Stimulated activated CD4-positive, alpha-beta T cell treated with anti-CD3 and anti-CD28 coated beads, Interleukin-1b, Interleukin-23, amount 100 ng/mL, for 48 hours (primary cell): ENCODE results near the gene MOCOS.

Experiments
- DNase-seq: peaks from one replicate; pipeline ENCODE4 v3.0.0-alpha.2; 2020

The MOCOS gene

GRCh38 chr18:36275561-36275960 is 88.3 kb downstream of the MOCOS start:
- no peak for DNase-seq

GRCh38 chr18:36279001-36279400 is 91.7 kb downstream of the MOCOS start:
- no peak for DNase-seq

DNA sequence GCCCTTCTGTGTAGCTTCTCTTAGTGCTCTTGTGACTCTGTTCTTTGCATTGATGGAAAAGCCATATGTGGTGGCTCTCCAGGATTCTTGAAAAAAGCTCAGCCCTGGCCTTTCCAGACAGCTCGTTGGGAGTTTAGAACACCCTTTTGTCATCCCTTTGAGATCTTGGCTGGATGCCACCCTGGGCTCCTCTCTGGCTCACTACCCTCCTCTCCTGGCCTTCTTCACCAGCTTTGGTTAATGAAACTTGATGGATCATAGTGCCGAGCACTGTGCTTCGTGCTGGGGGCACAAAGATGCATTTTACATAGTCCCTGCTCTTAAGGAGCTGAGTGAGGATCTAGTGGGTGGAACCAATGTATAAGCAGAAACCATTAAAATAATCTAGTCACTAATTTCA is 94.6 kb downstream of the MOCOS start:
- no peak for DNase-seq

GRCh38 chr18:36283448-36283847 is 96.2 kb downstream of the MOCOS start:
- no peak for DNase-seq

GRCh38 chr18:36284268-36284667 is 97.0 kb downstream of the MOCOS start:
- no peak for DNase-seq

DNA sequence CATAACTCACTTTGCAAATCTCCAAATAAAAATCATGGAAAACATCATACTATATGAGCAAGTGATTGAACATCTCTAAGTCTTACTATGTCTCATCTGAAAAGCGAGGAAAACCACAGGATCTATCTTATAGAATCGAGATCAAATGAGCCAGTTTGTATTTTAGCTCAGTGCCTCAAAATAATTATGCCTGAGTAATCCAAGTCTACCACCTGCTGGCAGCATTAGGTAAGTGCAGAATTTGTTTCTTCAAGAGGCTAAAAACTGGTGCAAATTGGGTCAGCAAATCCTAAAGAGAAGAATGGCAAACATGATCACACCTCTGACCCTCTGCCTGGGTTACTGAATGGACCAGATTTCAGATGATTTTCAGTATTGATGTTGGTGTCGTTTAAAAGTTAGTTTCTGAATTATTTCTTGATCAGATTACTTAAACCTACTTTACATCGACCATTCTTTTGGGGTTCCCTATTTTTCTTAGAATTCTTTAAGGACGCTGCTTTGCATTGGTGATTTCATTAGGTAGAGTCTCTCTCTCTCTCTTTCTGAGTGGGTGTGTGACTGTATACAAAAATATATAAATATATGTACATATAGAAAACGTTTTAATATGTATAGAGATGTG is 97.5 kb downstream of the MOCOS start:
- DNase-seq: peak; percentile 16

DNA sequence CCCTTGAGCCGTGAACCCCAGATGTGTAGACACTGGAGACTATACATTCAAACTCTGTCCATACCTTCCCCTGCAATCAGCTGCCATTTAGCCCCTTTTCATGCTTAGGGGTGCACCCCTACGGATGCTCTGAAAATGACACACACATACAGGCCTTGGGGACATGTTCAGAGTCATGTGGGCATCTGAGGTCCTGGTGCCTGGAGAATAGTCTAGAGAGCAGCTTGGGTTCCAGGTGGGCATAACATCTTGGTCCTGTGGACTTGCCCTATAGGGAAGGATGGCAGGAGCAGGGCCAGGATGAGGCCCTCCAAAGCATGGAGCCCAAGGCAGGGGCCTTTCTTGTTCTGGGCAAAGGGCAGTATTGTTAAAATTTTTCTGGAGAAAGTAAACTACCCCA is 100.4 kb downstream of the MOCOS start:
- no peak for DNase-seq

GRCh38 chr18:36288689-36289088 is 101.4 kb downstream of the MOCOS start:
- DNase-seq: no peak

GRCh38 chr18:36294031-36294430 is 106.7 kb downstream of the MOCOS start:
- DNase-seq: no peak

DNA sequence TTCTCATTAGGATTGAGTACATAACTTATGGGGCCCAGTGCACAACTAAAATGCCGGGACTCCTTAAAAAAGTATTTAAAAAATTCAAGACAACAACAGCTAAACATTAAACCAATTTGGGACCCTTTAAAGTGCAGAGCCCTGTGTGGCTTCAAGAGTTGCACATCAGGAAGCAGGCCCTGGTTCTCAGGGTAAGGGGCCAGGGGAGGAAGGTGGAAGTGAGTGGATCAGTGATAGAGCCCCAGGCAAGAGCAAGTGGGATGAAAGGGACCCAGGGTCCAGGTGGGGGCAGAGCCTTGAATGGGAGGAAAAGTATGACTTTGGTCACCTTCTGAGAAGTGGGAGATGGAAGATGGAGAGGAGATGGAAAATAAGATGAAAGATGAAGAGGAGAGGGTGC is 107.9 kb downstream of the MOCOS start:
- no peak for DNase-seq

GRCh38 chr18:36295880-36296301 is 108.6 kb downstream of the MOCOS start:
- no peak for DNase-seq

GRCh38 chr18:36296650-36297416 is 109.5 kb downstream of the MOCOS start:
- DNase-seq: no peak

DNA sequence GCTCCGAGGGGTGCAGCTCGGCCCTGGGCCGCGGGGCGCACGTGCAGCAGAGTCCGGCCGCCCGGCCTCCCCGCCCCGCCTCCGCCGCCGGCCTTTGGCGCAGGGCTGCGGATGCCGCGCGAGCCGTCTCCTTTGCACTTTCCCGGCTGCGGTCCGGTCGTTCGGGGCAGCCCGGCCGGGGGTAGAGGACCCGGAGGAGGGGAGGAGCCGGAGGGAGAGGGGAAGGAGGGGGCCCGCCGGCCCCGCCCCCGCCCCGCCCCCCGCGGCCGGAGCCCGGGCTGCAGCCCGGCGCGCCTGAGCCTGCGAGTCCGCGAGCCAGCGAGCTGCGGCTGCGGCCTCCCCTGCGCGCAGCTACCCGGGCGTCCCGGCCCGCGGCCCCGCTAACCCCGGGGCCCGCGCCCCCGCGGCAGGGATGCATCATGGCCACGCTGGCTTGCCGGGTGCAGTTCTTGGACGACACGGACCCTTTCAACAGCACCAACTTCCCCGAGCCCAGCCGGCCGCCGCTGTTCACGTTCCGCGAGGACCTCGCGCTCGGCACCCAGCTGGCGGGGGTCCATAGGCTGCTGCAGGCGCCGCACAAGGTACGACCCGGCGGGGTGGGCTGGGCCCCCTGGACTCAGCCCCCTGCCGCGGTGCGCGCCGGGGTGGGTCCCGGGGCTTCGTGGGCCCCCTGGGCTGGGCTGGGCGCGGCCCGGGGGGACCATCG is 110.3 kb downstream of the MOCOS start, which contains the start of gene FHOD3:
TSS of gene FHOD3 (plus strand) at position 297 of the 709 bp plus-strand sequence. CDS start at position 420, 123 bp downstream.
- DNase-seq: no peak

GRCh38 chr18:36298126-36298741 is 110.9 kb downstream of the MOCOS start:
- DNase-seq: no peak

DNA sequence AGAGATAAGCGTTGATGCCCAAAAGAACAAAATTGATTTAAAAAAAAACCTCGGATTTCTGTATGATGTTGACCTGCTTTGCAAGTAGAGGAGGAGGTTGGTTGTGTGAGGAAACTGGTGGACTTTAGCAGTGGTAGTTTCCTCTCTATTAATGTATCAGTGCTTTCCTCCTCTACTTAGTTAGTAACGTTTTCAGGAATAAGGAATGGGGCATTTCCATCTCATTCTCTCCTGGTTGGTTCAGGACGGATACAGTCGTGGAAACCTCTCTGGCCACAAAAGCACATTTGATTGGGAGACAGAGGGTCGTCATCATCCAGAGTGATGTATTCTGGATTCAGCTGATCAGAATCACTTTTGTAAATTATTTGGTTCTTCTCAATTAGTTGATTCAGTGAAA is 111.7 kb downstream of the MOCOS start:
- no peak for DNase-seq

GRCh38 chr18:36300211-36300610 is 112.9 kb downstream of the MOCOS start:
- DNase-seq: no peak

DNA sequence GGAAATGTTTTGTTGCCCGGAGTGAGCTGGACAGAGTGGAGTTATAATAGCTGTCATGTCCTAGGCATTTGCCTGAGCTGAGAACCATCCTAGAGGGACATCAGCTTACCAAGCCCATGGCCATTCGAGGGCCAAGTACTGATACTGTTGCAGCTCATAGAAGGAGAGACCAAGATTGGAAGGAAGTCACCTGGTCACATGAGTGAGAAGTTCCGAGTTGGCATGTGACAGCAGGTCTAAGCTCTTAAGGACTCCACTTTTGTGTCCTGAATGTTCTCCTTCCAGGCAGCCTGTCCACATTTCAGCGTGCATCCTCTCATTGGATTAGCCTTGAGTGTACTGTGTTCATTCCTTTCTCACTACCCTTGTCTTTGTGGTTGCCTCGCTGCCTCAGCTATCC is 114.6 kb downstream of the MOCOS start:
- no peak for DNase-seq

DNA sequence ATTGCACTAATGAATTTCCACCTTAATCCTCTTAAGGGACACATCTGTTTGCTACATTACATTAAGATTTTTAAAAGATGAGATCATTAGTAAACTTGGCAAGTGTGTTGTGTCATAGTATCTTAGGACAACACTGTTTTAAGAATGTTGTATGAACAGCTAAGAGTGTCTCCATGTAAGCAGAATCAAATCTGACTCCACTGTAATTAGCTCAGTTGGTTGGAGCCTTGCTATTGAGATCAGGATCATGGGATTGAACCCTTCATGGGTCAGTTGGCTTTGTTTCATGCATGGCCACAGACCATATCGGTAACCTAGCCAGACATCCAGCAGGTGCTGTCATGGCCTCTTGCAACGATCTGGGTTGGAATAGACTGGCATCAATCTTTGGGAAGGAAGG is 115.4 kb downstream of the MOCOS start:
- no peak for DNase-seq

DNA sequence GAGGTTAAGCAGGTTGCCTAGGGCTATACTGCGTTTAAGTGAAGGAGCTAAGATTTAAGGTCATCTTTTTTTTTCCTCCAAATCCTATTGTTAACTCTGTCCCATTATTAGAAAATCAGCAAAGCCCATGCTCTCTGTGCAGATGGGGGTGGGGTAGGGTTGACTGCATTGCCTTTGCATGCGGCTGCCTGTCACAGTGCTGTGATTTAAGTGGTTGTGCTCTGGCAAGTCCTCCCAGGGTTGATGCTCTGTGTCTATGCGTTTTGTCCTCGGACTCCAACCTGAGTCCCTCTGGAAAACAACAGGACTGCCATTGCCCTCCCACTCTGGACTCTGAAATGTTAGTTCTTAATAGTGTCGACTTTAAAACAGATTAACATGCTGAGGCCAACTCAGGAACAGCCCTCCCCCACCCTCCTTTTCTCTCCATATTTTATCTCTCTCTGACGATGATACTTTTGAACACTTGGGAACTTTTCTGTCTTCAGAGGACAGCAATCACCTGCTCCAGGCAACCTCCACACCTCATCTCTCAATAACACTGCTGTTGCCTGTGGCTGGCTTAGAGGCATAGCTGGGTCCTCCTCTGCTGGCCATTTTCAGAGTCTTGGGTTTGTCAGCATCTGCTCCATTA is 116.0 kb downstream of the MOCOS start:
- DNase-seq: no peak

DNA sequence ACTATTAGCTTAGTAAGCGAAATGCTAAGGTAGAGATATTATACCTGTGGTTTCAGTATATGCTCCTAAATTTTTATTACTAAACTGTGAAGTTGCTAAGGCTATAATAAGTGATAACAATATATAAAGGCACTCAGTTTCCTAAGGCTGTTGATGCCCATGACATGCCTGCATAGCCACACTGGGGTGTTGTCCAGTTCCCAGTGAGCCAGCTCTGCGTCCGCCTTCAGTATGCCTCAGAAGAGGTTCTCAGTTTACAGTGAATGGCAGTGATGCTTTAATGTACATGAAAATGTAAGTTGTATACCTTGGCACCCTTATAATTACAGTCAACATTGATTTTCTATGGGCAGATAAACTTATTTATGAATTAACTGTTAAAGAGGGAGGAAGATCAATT is 117.4 kb downstream of the MOCOS start:
- DNase-seq: no peak

GRCh38 chr18:36305375-36305774 is 118.1 kb downstream of the MOCOS start:
- no peak for DNase-seq

DNA sequence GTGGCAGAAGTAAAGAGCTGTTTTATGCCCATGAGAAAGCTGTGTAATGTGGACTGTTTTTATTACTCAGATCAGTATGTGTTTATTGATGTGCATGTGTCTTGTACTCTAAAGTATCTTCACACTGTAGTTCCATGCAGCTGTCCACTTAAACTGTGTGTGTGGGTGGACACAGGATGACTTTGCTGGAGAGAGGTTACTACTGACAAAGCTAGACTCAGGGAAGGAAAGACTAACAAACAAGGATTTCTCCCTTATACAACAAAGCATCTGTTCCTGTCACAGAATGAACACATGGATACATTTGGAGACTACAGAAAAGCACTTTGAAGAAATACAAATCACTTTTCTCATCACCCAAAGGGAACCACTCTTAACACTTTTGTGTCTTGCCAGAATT is 120.2 kb downstream of the MOCOS start:
- DNase-seq: no peak
